Epithelial cell of umbilical artery (primary cell): ENCODE data around the gene TRIM39. TPM values are rescaled to one million over a fixed set of nuclear protein-coding genes. Genes with fewer than 3 reads are reported as not detected.

ENCODE experiments used
- total RNA-seq: library from RNA; depleted of rRNA; stranded (reverse); fragments of >200 nt; gene quantifications from 2 replicates; pipeline ENCODE4 v1.2.3, GENCODE V29; 2014

The TRIM39 gene
- total RNA-seq = 10.4 and 12.5 TPM in 2 replicates

DNA sequence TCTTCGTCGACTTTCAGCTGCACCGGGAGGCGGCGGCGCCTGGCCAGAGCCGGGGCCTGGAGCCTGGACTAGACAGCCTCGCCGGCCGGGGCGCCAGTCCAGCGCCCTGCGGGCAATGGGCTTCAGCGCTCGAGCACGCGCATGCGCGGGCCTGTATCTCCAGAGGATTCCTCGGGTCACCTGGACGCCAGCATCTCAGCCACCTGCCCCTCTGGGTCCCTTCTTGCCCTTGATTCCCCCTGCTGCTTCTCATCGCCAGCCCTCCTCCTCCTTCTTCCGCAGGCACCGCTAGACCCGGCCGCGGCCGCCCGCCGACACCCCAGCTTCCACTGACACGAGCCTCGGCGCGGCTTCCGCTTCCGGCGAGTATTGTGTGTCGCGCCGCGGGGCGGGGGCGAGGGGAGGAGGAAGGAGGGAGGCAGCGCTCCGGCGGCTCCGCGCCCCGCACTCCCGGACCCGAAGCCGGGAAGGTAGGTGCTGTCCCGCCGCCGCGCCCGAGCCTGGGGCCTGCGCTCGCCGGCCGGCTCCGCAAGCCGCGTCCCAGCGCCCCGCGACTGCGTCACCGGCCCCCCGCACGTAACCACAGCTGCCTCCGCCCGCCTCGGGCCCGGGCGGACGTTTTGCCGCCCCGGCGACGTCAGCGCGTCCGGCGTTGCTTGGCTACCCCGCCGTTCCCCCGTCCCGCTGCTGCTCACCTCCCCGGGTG lies at the start of gene TRIM39:
Gene TRIM39 (plus strand): TSS at position 402 of the 706 bp plus-strand sequence. CDS start 2,391 bp downstream, outside the sequence.

DNA sequence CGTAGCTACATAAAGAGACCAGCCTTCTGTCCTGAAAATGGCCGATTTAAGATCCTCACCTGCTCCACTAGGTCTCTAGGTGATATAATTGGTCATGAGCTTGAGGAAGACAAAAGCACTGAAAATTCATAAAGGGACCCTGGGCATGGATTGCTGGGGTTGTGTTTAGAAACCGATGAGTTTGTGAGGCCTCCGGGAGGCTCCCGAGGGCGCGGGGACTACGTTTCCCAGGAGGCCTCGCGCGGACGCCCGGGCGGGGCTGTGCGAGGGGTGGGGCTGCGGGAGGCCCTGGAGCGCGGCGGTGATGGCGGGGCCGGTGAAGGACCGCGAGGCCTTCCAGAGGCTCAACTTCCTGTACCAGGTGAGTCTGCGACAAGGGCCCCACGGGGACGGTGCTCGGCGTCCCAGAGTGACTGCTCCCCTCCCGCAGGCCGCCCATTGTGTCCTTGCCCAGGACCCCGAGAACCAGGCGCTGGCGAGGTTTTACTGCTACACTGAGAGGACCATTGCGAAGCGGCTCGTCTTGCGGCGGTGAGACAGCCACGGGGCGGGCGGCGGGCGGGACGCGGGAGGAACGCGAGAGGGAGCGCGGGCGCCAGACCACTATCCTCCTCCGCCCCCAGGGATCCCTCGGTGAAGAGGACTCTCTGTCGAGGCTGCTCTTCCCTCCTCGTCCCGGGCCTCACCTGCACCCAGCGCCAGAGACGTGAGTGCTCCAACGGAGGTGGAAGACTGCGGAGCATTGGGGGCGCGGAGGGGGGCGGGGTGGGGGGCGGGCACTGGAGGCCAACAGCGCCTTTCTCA lies 18.3 kb downstream of the TRIM39 start, which contains the start of gene RPP21:
Gene RPP21 (plus strand): TSS at position 289 of the 804 bp plus-strand sequence. CDS start 16 bp downstream, at position 305.

Other genes with a start within 250 kb of the TRIM39 start
- not detected in 2 replicates for gene TRIM31, start 213.8 kb upstream of the TRIM39 start, total RNA-seq
- not detected in 2 replicates for gene TRIM40, start 190.8 kb upstream of the TRIM39 start, total RNA-seq
- gene TRIM10, start 165.7 kb upstream of the TRIM39 start, total RNA-seq = not detected in 2 replicates
- gene TRIM15, start 163.4 kb upstream of the TRIM39 start, total RNA-seq = not detected in 2 replicates
- gene TRIM26, start 113.5 kb upstream of the TRIM39 start, total RNA-seq = 21.1 and 32.5 TPM in 2 replicates
- 37.1 and 47.4 TPM in 2 replicates for gene RPP21, start 18.2 kb downstream of the TRIM39 start, total RNA-seq
- gene HLA-E, start 162.6 kb downstream of the TRIM39 start, total RNA-seq = 548 and 551 TPM in 2 replicates
- gene GNL1, start 229.6 kb downstream of the TRIM39 start, total RNA-seq = 41.6 and 45.1 TPM in 2 replicates
- 1.5 and 2.6 TPM in 2 replicates for gene PRR3, start 230.4 kb downstream of the TRIM39 start, total RNA-seq
- 43.5 and 44.2 TPM in 2 replicates for gene ABCF1, start 244.5 kb downstream of the TRIM39 start, total RNA-seq